ENCODE results near the gene SLC9A7. TPM values are rescaled to one million over a fixed set of nuclear protein-coding genes. Genes with fewer than 3 reads are reported as not detected.

The SLC9A7 gene
- total RNA-seq, 1 donor from 2014 or later = 1.4 TPM

GRCh38 chrX:46569621-46570020 is 189.3 kb downstream of the SLC9A7 start:
- Mint-ChIP-seq H3K4me3 (ENCODE audit: unreplicated experiment) (no peak overlapping the region), H3K36me3 (ENCODE audit: unreplicated experiment) (no peaks in the 10 kb centered on the region), H3K27me3 (ENCODE audit: unreplicated experiment) (no peaks in the 10 kb centered on the region), H3K9me3 (ENCODE audit: unreplicated experiment) (peaks cover 5% of the 10 kb centered on the region), H3K4me1 (ENCODE audit: unreplicated experiment) (peaks cover 2% of the 10 kb centered on the region), H3K27ac (ENCODE audit: unreplicated experiment) (no peak overlapping the region)
- DNase-seq (ENCODE audit: extremely low spot score, unreplicated experiment) = no peak
- no peak for TF ChIP-seq CTCF (IDR thresholded peaks at IDR 0.05)

- Mint-ChIP-seq H3K27ac (ENCODE audit: unreplicated experiment) (no peak overlapping the region), H3K27me3 (ENCODE audit: unreplicated experiment) (no peaks in the 10 kb centered on the region), H3K4me1 (ENCODE audit: unreplicated experiment) (no peaks in the 10 kb centered on the region), H3K36me3 (ENCODE audit: unreplicated experiment) (no peaks in the 10 kb centered on the region), H3K4me3 (ENCODE audit: unreplicated experiment) (no peak overlapping the region), H3K9me3 (ENCODE audit: unreplicated experiment) (peaks cover 5% of the 10 kb centered on the region)
- DNase-seq (ENCODE audit: extremely low spot score, unreplicated experiment) = no peak
- TF ChIP-seq CTCF (IDR thresholded peaks at IDR 0.05) = no peak
These were observed 191.5 kb downstream of the SLC9A7 start for GRCh38 chrX:46567388-46567787.

GRCh38 chrX:46561824-46562657 is 196.9 kb downstream of the SLC9A7 start:
- Mint-ChIP-seq H3K36me3 (ENCODE audit: unreplicated experiment) (no peaks in the 10 kb centered on the region), H3K4me1 (ENCODE audit: unreplicated experiment) (no peaks in the 10 kb centered on the region), H3K9me3 (ENCODE audit: unreplicated experiment) (no peaks in the 10 kb centered on the region), H3K27ac (ENCODE audit: unreplicated experiment) (no peak overlapping the region), H3K27me3 (ENCODE audit: unreplicated experiment) (no peaks in the 10 kb centered on the region), H3K4me3 (ENCODE audit: unreplicated experiment) (no peak overlapping the region)
- DNase-seq (ENCODE audit: extremely low spot score, unreplicated experiment) = no peak
- no peak for TF ChIP-seq CTCF (IDR thresholded peaks at IDR 0.05)

GRCh38 chrX:46559062-46559461 is 199.9 kb downstream of the SLC9A7 start:
- no peak for TF ChIP-seq CTCF (IDR thresholded peaks at IDR 0.05)
- no peaks in the 10 kb centered on the region for H3K36me3 Mint-ChIP-seq (ENCODE audit: unreplicated experiment)
- no peak overlapping the region for H3K4me3 Mint-ChIP-seq (ENCODE audit: unreplicated experiment)
- no peaks in the 10 kb centered on the region for H3K27me3 Mint-ChIP-seq (ENCODE audit: unreplicated experiment)
- peak overlapping the region; percentile 29 for H3K27ac Mint-ChIP-seq (ENCODE audit: unreplicated experiment)
- no peaks in the 10 kb centered on the region for H3K9me3 Mint-ChIP-seq (ENCODE audit: unreplicated experiment)
- DNase-seq (ENCODE audit: extremely low spot score, unreplicated experiment) = no peak
- H3K4me1 Mint-ChIP-seq (ENCODE audit: unreplicated experiment) = no peaks in the 10 kb centered on the region

GRCh38 chrX:46554942-46555341 is 204.0 kb downstream of the SLC9A7 start:
- Mint-ChIP-seq H3K4me1 (ENCODE audit: unreplicated experiment) (peaks cover 1% of the 10 kb centered on the region), H3K27ac (ENCODE audit: unreplicated experiment) (no peak overlapping the region), H3K27me3 (ENCODE audit: unreplicated experiment) (no peaks in the 10 kb centered on the region), H3K36me3 (ENCODE audit: unreplicated experiment) (peaks cover 2% of the 10 kb centered on the region), H3K4me3 (ENCODE audit: unreplicated experiment) (no peak overlapping the region), H3K9me3 (ENCODE audit: unreplicated experiment) (no peaks in the 10 kb centered on the region)
- DNase-seq (ENCODE audit: extremely low spot score, unreplicated experiment) = no peak
- peak; percentile 54 for TF ChIP-seq CTCF (IDR thresholded peaks at IDR 0.05)
